Loucy (cell line): ENCODE measurements around the gene ARFGEF3.

Source experiments
- H2AFZ ChIP-seq: fragments of 200-600 bp; sonication (generic); 2 replicates; pipeline ENCODE4 v1.6.0; 2016; ENCODE audit warnings: antibody characterized with exemption, mild to moderate bottlenecking, low read length, moderate library complexity
- H3F3A ChIP-seq: fragments of 200-600 bp; 2 replicates; pipeline ENCODE4 v1.6.0; 2016; ENCODE audit warnings: antibody characterized with exemption, low read depth, mild to moderate bottlenecking
- H3K27me3 ChIP-seq: fragments of 200-600 bp; sonication (generic); 2 replicates; pipeline ENCODE4 v1.6.1; 2014; ENCODE audit warnings: low read length, mild to moderate bottlenecking; ENCODE audit not compliant: insufficient read depth, poor library complexity, severe bottlenecking
- H3K36me3 ChIP-seq: fragments of 200-600 bp; sonication (generic); 2 replicates; pipeline ENCODE4 v1.6.1; 2016; ENCODE audit warnings: low read length; ENCODE audit not compliant: insufficient read depth
- H3K4me1 ChIP-seq: fragments of 200-600 bp; sonication (generic); 2 replicates; pipeline ENCODE4 v1.5.1; 2014; ENCODE audit warnings: low read length, mild to moderate bottlenecking; ENCODE audit not compliant: insufficient read depth, poor library complexity, severe bottlenecking
- H3K4me2 ChIP-seq: fragments of 200-600 bp; sonication (generic); 2 replicates; pipeline ENCODE4 v1.6.0; 2014; ENCODE audit warnings: antibody characterized with exemption, low read length, low read depth, mild to moderate bottlenecking; ENCODE audit not compliant: poor library complexity, severe bottlenecking
- H3K4me3 ChIP-seq: fragments of 200-600 bp; sonication (generic); 2 replicates; pipeline ENCODE4 v1.5.1; 2014; ENCODE audit warnings: low read length, mild to moderate bottlenecking, mixed read lengths; ENCODE audit not compliant: poor library complexity, severe bottlenecking
- H3K79me2 ChIP-seq: fragments of 200-600 bp; sonication (generic); 2 replicates; pipeline ENCODE4 v1.6.1; 2014; ENCODE audit warnings: low read length; ENCODE audit not compliant: insufficient read depth
- H3K9ac ChIP-seq: fragments of 200-600 bp; sonication (generic); 2 replicates; pipeline ENCODE4 v1.6.0; 2014; ENCODE audit warnings: mild to moderate bottlenecking, low read depth, low read length, moderate library complexity; ENCODE audit not compliant: poor library complexity, severe bottlenecking
- H3K9me2 ChIP-seq: fragments of 200-600 bp; sonication (generic); replicated peaks from 2 replicates; pipeline ENCODE4 v1.6.1; 2016; ENCODE audit warnings: low read depth, low read length, mixed read lengths
- H3K9me3 ChIP-seq: fragments of 200-600 bp; sonication (generic); 2 replicates; pipeline ENCODE4 v1.6.1; 2014; ENCODE audit warnings: mild to moderate bottlenecking, antibody characterized with exemption, low read length, low read depth; ENCODE audit not compliant: insufficient read depth
- H4K20me1 ChIP-seq: fragments of 200-600 bp; sonication (generic); 2 replicates; pipeline ENCODE4 v1.6.0; 2014; ENCODE audit warnings: antibody characterized with exemption, low read length, mild to moderate bottlenecking; ENCODE audit not compliant: insufficient read depth, poor library complexity, severe bottlenecking
- CTCF ChIP-seq: fragments of 200-600 bp; sonication (generic); conservative IDR thresholded peaks from 2 replicates; pipeline ENCODE4 v1.5.1; 2014; ENCODE audit warnings: mild to moderate bottlenecking, antibody characterized with exemption, low read length
- EZH2phosphoT487 ChIP-seq: fragments of 200-600 bp; IDR thresholded peaks from 2 replicates; pipeline ENCODE4 v1.6.1; 2018; ENCODE audit warnings: antibody characterized with exemption, mild to moderate bottlenecking, moderate library complexity, borderline replicate concordance

Gene ARFGEF3

GRCh38 chr6:138331444-138331843, 169.7 kb downstream of the ARFGEF3 start:
- Histone ChIP-seq H3K4me1 (no peaks in the 10 kb centered on the region), H3K36me3 (no peaks in the 10 kb centered on the region), H3K4me3 (no peak overlapping the region), H3F3A (no peaks in the 10 kb centered on the region), H3K79me2 (no peaks in the 10 kb centered on the region), H2AFZ (no peak overlapping the region), H3K27me3 (no peaks in the 10 kb centered on the region), H3K4me2 (no peak overlapping the region), H3K9ac (no peak overlapping the region), H4K20me1 (no peaks in the 10 kb centered on the region), H3K9me2 (no peaks in the 10 kb centered on the region), H3K9me3 (no peaks in the 10 kb centered on the region)
- no peak for TF ChIP-seq EZH2phosphoT487
- TF ChIP-seq CTCF: no peak

- Histone ChIP-seq H3K4me1 (no peaks in the 10 kb centered on the region), H3K9me2 (no peaks in the 10 kb centered on the region), H3K27me3 (no peaks in the 10 kb centered on the region), H3K4me2 (no peak overlapping the region), H3K9ac (no peak overlapping the region), H3K36me3 (no peaks in the 10 kb centered on the region), H3F3A (no peaks in the 10 kb centered on the region), H2AFZ (no peak overlapping the region), H3K9me3 (no peaks in the 10 kb centered on the region), H3K4me3 (no peak overlapping the region), H4K20me1 (no peaks in the 10 kb centered on the region), H3K79me2 (no peaks in the 10 kb centered on the region)
- TF ChIP-seq EZH2phosphoT487 (no peak), CTCF (no peak)
Observed at GRCh38 chr6:138331984-138332383, 170.2 kb downstream of the ARFGEF3 start.

GRCh38 chr6:138334000-138334399, 172.3 kb downstream of the ARFGEF3 start:
- no peaks in the 10 kb centered on the region for H3K27me3 ChIP-seq
- H4K20me1 ChIP-seq: no peaks in the 10 kb centered on the region
- no peak overlapping the region for H2AFZ ChIP-seq
- no peaks in the 10 kb centered on the region for H3K36me3 ChIP-seq
- no peak overlapping the region for H3K4me3 ChIP-seq
- no peak overlapping the region for H3K4me2 ChIP-seq
- H3K9me3 ChIP-seq: no peaks in the 10 kb centered on the region
- no peak overlapping the region for H3K9ac ChIP-seq
- no peaks in the 10 kb centered on the region for H3F3A ChIP-seq
- no peaks in the 10 kb centered on the region for H3K9me2 ChIP-seq
- H3K79me2 ChIP-seq: no peaks in the 10 kb centered on the region
- TF ChIP-seq CTCF: no peak
- TF ChIP-seq EZH2phosphoT487: no peak
- H3K4me1 ChIP-seq: no peaks in the 10 kb centered on the region
